GM19452 (cell line): Measurements from ENCODE around the gene CCL22.

Source experiments
- ATAC-seq: cut with Tn5 transposase; IDR thresholded peaks from one replicate; pipeline ENCODE4 v1.9.1; 2021; ENCODE audit not compliant: unreplicated experiment

CCL22 gene

GRCh38 chr16:57345666-57346204, 12.8 kb upstream of the CCL22 start:
- ATAC-seq = no peak

GRCh38 chr16:57347858-57348257, 10.7 kb upstream of the CCL22 start:
- ATAC-seq = no peak

- no peak for ATAC-seq
Observed at GRCh38 chr16:57348327-57348726, 10.3 kb upstream of the CCL22 start.

GRCh38 chr16:57349212-57350031, 9.2 kb upstream of the CCL22 start:
- peak; percentile 95 for ATAC-seq

- ATAC-seq = no peak
Observed at GRCh38 chr16:57352636-57353047, 5.9 kb upstream of the CCL22 start.

GRCh38 chr16:57354311-57354710, 4.3 kb upstream of the CCL22 start:
- no peak for ATAC-seq

GRCh38 chr16:57355898-57356414, 2.6 kb upstream of the CCL22 start:
- ATAC-seq = no peak

- no peak for ATAC-seq
Observed at GRCh38 chr16:57356547-57356946, 2.0 kb upstream of the CCL22 start.

- ATAC-seq = no peak
Observed at GRCh38 chr16:57357330-57358085, 1.1 kb upstream of the CCL22 start.

GRCh38 chr16:57358086-57358420, 530 bp upstream of the CCL22 start:
- no peak for ATAC-seq

- no peak for ATAC-seq
Observed at GRCh38 chr16:57360321-57360935, 1.8 kb downstream of the CCL22 start.

- no peak for ATAC-seq
Observed at GRCh38 chr16:57361404-57361803, 2.8 kb downstream of the CCL22 start.

GRCh38 chr16:57364143-57364542, 5.6 kb downstream of the CCL22 start:
- no peak for ATAC-seq

- ATAC-seq = no peak
Observed at GRCh38 chr16:57366544-57367040, 8.0 kb downstream of the CCL22 start.

- ATAC-seq = no peak
Observed at GRCh38 chr16:57367116-57367752, 8.7 kb downstream of the CCL22 start.

GRCh38 chr16:57371494-57372371, 13.2 kb downstream of the CCL22 start:
- no peak for ATAC-seq

- ATAC-seq = no peak
Observed at GRCh38 chr16:57372372-57373116, 14.0 kb downstream of the CCL22 start, which contains the start of gene CX3CL1. Gene CX3CL1, plus strand, starts transcription at chr16:57372490. Its CDS starts 79 bp downstream, at chr16:57372569.

GRCh38 chr16:57373117-57373947, 14.7 kb downstream of the CCL22 start:
- ATAC-seq = no peak
